DOHH2 (cell line): ENCODE results near the gene RPS6KA2.

Source experiments
- EZH2phosphoT487 ChIP-seq: fragments of 200-600 bp; sonication (generic); IDR thresholded peaks from 2 replicates; pipeline ENCODE4 v1.6.1; 2017; ENCODE audit warnings: borderline replicate concordance, mild to moderate bottlenecking, antibody characterized with exemption, low read length, moderate library complexity, mixed read lengths
- TF ChIP-seq, protein P1 (sequence below): fragments of 200-600 bp; sonication (generic); IDR thresholded peaks from one replicate; pipeline ENCODE4 v1.5.1; 2014; ENCODE audit warnings: antibody characterized with exemption, mild to moderate bottlenecking, low read depth, low read length; ENCODE audit not compliant: poor library complexity, severe bottlenecking

DNA sequence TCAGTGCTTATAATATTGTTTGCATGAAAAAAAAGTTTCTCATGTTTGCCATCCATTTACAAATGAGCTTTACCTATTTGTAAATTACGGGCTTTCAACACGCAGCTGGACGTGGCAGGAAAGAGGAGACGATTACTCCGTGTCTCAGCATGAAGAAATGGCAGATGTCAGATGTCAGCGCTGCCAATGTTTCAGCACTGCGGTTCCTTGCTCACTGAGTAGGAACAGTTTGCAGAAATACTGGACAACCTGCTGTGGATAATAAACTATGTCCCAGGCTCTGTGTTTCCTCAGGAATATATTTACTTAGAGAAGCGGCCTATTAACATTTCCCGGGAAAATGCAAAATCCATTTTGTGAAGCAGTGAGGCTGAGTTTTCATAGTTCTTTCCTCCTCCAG, 63.2 kb downstream of the RPS6KA2 start:
- TF ChIP-seq EZH2phosphoT487, result no peak
- TF ChIP-seq, protein P1, sequence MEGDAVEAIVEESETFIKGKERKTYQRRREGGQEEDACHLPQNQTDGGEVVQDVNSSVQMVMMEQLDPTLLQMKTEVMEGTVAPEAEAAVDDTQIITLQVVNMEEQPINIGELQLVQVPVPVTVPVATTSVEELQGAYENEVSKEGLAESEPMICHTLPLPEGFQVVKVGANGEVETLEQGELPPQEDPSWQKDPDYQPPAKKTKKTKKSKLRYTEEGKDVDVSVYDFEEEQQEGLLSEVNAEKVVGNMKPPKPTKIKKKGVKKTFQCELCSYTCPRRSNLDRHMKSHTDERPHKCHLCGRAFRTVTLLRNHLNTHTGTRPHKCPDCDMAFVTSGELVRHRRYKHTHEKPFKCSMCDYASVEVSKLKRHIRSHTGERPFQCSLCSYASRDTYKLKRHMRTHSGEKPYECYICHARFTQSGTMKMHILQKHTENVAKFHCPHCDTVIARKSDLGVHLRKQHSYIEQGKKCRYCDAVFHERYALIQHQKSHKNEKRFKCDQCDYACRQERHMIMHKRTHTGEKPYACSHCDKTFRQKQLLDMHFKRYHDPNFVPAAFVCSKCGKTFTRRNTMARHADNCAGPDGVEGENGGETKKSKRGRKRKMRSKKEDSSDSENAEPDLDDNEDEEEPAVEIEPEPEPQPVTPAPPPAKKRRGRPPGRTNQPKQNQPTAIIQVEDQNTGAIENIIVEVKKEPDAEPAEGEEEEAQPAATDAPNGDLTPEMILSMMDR, result no peak
